Measurements from ENCODE around the gene SGCD. TPM values are rescaled to one million over a fixed set of nuclear protein-coding genes. Genes with fewer than 3 reads are reported as not detected.
"Not testable (repeated sequence)": the region's sequence is repeated elsewhere in the genome, so short reads cannot be mapped to it uniquely, and the experiment has no call there.

SGCD gene
- total RNA-seq, 1 donor from 2014 or later, result 3.9 TPM

DNA sequence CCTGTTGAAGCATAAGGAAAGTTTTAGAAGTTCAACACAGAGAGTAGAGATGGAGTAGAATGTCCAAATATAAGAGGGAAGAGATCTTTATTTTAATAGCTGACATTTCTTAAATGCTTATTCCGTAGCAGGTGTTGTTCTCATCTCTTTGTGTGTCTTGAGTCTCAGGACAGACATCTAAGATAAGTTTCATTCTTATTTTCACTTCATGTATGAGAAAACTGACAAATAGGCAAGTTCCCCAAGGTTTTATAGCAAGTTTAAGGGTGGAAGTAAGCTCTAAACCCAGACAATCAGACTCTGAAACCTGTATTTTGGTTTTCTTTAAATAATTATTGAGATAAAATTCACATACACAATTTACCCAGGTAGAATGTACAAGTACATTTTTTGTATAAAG is 294.8 kb downstream of the SGCD start:
- DNase-seq (ENCODE audit: low spot score), result no peak

DNA sequence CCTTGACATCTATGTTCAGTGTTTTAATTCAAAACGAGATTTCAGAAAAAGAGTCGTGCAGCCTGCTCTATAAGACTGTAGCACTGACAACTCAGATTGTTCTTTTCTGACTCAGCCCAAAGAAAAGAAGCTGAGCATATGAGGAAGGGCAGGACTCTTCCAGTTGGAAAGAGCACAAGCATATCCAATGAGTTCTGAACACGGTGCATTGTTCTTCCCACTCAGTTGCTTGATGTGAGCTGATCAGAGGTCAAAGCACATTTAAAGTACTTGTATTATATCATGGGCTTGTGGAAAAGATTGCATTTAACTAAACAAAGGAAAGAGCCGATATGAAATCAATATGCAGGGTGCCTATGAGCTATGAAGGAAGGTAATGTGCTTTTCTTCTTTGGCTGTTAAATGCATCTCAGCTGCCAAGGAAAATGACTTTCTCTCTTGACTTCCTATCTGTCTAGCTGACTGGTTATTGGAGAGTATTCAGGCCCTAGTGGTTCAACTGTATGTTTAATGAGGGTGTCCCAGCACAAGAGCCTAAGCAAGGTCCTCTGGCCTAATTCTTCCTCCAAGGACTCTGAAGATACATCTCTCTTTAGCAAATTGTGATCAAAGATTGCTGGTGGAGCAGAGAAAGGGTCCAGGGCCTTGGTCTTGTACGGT is 296.5 kb downstream of the SGCD start:
- no peak for DNase-seq (ENCODE audit: low spot score)

- no peak for DNase-seq (ENCODE audit: low spot score)
Observed at GRCh38 chr5:156624686-156625085, 297.7 kb downstream of the SGCD start.

DNA sequence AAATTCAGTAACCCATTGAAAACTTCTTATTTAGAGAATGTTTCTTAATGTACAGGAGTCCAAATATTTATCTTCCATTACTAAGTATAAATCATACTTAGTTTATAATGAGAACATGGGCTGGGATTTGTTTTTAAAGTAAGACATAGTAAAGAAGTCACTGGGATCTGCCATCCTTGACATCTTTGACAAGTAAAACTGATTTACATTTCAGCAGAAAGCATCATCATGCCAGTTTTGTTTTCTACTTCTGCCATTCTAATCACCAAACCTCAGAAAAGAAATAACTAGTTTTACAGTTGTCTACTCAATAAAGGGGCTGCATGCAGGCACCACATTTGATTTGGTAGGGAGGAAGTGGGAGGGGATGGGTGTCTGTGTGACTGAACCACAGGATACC is 301.5 kb downstream of the SGCD start:
- no peak for DNase-seq (ENCODE audit: low spot score)

- no peak for DNase-seq (ENCODE audit: low spot score)
Observed at GRCh38 chr5:156631005-156631404, 304.0 kb downstream of the SGCD start.

GRCh38 chr5:156634301-156634700 is 307.3 kb downstream of the SGCD start:
- DNase-seq (ENCODE audit: low spot score), result no peak

DNA sequence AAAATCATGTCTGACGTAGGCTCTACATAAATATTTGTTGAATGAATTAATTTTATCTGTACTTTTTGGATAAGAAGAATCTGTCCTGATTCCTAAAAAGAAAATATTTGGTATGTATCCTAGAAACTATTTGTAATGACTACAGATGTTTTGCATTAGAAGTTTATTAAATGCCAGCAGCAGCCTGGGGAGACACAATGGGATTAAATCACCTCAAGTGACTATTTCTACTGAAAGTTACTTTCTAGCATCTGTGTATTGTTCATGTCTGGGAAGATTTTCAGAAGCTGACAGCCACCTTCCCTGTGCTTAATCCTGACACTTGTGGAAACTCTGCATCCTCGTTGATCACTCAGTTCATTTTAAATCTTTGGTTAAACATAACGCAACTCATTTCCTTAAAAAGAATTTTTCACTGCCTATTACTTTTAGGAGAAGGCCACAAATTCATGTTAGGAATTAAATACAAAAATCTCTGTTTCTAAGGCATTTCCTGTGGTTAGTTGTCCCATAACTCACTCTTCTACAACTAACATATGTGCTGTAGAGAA is 313.8 kb downstream of the SGCD start:
- no peak for DNase-seq (ENCODE audit: low spot score)

- no peak for DNase-seq (ENCODE audit: low spot score)
Observed at GRCh38 chr5:156641686-156642085, 314.7 kb downstream of the SGCD start.

GRCh38 chr5:156647034-156647451 is 320.1 kb downstream of the SGCD start:
- no peak for DNase-seq (ENCODE audit: low spot score)

GRCh38 chr5:156654444-156654843 is 327.5 kb downstream of the SGCD start:
- no peak for DNase-seq (ENCODE audit: low spot score)

- DNase-seq (ENCODE audit: low spot score), result no peak
Observed at GRCh38 chr5:156655732-156656131, 328.8 kb downstream of the SGCD start.

DNA sequence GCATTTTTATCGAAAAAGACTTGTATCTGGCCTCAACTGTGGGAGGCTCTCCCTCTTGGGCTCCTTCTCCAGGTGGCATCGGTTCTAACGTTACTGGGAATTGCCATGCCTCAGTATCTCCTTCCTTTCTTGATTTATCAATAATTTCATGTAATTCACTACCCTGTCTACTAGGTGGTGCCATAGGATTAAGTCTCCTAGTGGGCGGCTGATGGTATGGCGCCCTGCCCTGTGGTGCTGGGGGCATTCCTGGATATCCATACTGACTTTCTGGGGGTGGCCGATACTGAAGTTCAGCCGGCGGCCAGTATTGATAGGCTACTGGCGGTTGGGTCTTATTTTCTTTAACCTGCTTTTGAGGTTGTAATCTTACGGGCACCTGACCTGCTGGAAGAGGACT is 337.9 kb downstream of the SGCD start:
- DNase-seq (ENCODE audit: low spot score), result not testable (repeated sequence)

DNA sequence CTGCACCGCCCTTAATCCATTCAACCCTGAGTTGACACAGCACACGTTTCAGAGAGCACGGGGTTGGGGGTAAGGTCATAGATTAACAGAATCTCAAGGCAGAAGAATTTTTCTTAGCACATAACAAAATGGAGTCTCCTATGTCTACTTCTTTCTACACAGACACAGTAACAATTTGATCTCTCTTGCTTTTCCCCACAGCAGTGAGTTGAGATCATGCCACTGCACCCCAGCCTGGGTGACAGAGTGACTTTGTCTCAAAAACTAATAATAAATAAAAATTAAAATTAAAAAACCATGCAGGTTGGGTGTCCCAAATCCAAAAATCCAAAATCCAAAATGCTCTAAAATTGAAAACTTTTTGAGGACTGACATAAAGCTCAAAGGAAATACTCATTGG is 339.7 kb downstream of the SGCD start:
- DNase-seq (ENCODE audit: low spot score), result not testable (repeated sequence)

DNA sequence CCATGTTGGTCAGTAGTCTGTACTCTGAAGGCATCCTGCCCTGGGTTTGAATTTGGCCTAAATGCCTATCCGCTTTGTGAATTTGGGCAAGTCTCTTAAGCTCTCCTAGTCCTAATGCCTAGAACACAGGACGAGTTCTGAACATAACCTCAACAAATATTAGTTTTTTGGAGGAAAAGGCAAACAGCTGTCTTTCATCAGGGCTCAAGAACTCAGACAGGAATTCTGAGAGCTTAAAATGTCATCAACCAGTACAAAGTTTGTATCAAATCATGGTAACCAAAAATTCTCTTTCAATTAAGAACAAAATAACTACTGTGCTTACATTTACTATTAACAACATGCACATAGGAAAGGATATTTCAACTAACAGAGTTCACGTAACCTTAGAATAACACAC is 340.7 kb downstream of the SGCD start:
- DNase-seq (ENCODE audit: low spot score), result no peak

- no peak for DNase-seq (ENCODE audit: low spot score)
Observed at GRCh38 chr5:156669416-156669815, 342.5 kb downstream of the SGCD start.

DNA sequence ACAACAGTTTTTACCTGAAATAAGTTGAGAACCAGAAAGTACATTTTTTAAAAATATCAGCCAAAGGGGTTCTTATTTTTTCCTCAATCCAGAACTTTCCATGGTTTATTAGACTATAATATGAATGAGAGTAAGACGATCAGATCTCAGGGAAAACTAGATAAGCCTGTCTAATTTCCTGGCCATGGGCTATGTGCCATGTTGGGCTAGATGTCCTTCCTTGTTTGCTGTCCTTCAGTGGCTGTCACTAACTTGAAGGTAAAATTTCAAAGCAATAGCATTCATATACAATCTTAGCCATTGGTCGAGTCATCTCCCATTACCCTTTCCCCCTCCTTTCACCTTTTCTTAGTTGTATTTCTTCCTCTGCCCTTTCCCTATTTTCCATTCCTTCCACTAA is 343.7 kb downstream of the SGCD start:
- DNase-seq (ENCODE audit: low spot score), result no peak

- no peak for DNase-seq (ENCODE audit: low spot score)
Observed at GRCh38 chr5:156675395-156675794, 348.4 kb downstream of the SGCD start.

- no peak for DNase-seq (ENCODE audit: low spot score)
Observed at GRCh38 chr5:156677963-156678362, 351.0 kb downstream of the SGCD start.

DNA sequence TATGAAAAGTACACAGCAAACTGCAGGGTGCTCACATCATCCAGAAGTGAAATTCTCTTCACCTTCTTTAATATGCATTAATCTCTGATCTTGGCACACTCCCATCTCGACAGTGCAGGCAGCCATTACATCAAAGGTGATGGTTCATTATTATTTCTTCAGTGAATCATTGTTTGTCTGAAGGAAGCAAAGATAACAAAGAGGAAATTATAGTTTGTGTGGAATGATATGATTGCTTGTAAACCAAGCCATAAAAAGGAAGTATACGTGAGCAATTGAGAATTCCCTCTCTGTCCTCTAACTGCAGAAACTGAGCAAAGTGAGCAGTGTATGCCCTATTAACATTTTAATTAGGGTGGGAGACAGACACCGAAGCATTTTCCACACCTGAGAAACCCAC is 351.5 kb downstream of the SGCD start:
- no peak for DNase-seq (ENCODE audit: low spot score)

DNA sequence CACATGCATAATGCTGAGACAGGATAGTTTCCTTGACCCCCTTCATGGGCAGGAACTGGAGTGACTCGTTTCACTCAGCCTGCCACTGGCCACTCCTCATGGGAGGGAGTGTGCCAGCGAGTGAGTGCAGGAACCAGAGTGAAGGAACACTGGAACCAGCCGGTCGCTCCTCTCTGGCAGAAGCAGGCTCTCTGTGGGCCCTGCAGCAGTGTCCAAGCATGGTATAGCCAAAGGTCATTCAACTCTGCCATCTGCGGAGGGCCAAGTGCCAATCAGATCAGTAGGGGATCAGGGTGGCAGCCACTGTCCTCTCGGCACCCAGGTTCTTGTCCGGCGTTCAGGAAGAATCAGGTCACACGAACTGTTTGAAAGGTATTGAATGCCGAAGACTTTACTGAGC is 353.9 kb downstream of the SGCD start:
- DNase-seq (ENCODE audit: low spot score), result no peak

DNA sequence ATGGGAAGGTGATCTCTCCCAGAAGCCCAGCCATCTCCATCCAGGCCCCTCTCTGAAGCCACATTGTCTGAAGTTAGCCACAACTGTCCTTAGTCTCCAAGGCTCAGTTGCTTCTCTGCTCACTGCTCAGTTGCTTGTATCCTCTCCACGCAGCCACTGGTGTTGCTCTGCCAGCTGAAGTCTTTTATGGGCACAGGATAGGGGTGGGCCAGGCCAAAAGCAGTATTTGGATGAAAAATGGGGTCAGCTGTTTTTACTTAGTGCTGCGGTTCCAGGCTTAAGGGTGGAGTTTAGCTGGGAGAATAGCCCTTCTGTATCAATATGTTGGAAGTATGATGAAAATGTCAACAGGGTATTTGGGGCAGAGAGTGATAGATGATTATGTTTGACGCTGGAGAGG is 354.3 kb downstream of the SGCD start:
- DNase-seq (ENCODE audit: low spot score), result no peak

DNA sequence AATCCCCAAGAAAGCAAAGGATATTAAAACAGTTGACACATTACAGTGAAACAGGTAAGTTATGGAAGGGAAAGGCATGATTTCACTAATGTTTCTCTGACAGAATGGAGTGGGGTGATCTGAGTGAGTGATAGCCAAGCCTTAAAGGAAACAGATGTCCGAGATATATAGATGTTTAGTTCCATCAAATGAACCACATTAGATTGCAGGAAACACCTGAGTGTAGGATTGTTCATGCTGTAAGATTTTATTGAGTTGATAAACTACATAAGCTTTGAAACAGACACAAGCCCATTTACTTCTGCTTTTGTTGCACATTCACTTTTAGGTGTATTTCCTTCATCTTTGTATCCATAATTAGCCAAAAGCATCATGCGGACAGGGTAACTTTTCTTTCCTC is 356.0 kb downstream of the SGCD start:
- no peak for DNase-seq (ENCODE audit: low spot score)

DNA sequence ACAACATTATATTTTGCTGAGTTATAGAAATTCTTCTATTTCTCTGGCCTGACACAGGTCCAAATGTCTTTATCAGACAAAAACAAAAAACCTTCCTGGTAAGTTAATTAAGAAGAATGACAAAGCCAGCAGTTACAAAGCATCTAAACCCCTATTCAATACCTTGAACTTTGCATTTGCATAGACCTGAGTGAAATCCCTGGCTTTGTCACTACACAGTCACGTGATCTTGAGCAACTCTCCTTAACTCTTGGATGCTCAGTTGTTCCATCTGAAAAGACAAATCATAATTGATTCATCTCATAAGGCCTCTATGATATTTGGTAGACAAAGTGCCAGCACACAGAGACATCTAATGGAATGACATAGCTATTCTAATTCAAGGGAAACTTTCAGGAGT is 356.5 kb downstream of the SGCD start:
- no peak for DNase-seq (ENCODE audit: low spot score)

GRCh38 chr5:156684216-156684615 is 357.3 kb downstream of the SGCD start:
- no peak for DNase-seq (ENCODE audit: low spot score)
